Upper lobe of left lung (tissue), 6 donors: Measurements from ENCODE around the gene USP36. TPM values are rescaled to one million over a fixed set of nuclear protein-coding genes. Genes with fewer than 3 reads are reported as not detected.

Source experiments
- ATAC-seq, 2 donors: fragments of 200-7000 bp; cut with Tn5 transposase; one replicate each; pipeline ENCODE4 v1.9.1; 2022; ENCODE audit warnings: mild to moderate bottlenecking in 2 of 2, moderate library complexity in 2 of 2; ENCODE audit not compliant: low FRiP score in 2 of 2
- DNase-seq, 2 donors: peaks; one replicate each; pipeline ENCODE4 v3.0.0-alpha.2; 2019 to 2020
- H3K27ac ChIP-seq, 4 donors: fragments of 200-600 bp; sonication (generic); one replicate each; pipeline ENCODE4 v1.5.1; 2016 to 2019
- H3K27me3 ChIP-seq, 4 donors: fragments of 200-600 bp; sonication (generic); one replicate each; pipeline ENCODE4 v1.5.1; 2017 to 2019
- H3K36me3 ChIP-seq, 4 donors: fragments of 200-600 bp; sonication (generic); one replicate each; pipeline ENCODE4 v1.5.1; 2016 to 2019
- H3K4me1 ChIP-seq, 4 donors: fragments of 200-600 bp; sonication (generic); one replicate each; pipeline ENCODE4 v1.5.1; 2018 to 2019
- H3K4me3 ChIP-seq, 4 donors: fragments of 200-600 bp; sonication (generic); one replicate each; pipeline ENCODE4 v1.5.1; 2017 to 2019; ENCODE audit warnings: mild to moderate bottlenecking in 2 of 4, moderate library complexity in 1 of 4
- H3K9me3 ChIP-seq, 4 donors: fragments of 200-600 bp; sonication (generic); one replicate each; pipeline ENCODE4 v1.5.1; 2018 to 2019
- EP300 ChIP-seq, 4 donors: sonication (generic); formaldehyde crosslinking; IDR thresholded peaks; one replicate each; pipeline ENCODE4 v1.5.1; 2017; ENCODE audit warnings: antibody characterized with exemption in 4 of 4, control low read depth in 2 of 4
- POLR2A ChIP-seq, 4 donors: fragments of 450-650 bp; IDR thresholded peaks; one replicate each; pipeline ENCODE4 v1.5.1; 2016 to 2017; ENCODE audit warnings: antibody characterized with exemption in 4 of 4, mild to moderate bottlenecking in 2 of 4
- POLR2AphosphoS5 ChIP-seq, 2 donors: sonication (generic); formaldehyde crosslinking; IDR thresholded peaks; one replicate each; pipeline ENCODE4 v1.5.1; 2017; ENCODE audit warnings: antibody characterized with exemption in 2 of 2
- WGBS, 2 donors: methylation state at CpG; one replicate each; pipeline ENCODE4 v1.1.5; 2017 to 2018; 5-methylcytosine and 5-hydroxymethylcytosine counted together
- total RNA-seq, 6 donors: library from RNA; depleted of rRNA in 4 of 6; stranded (reverse); fragments of >200 nt in 4 of 6; gene quantifications; one replicate each; pipeline versions ENCODE4 v1.1.0 to v1.2.1, GENCODE V29; 2016 to 2021
- TF ChIP-seq, protein P1 (sequence below), 6 experiments: fragments of 450-650 bp in 4 of 6; fragments of 200-600 bp in 2 of 6; sonication (generic) in 2 of 6; IDR thresholded peaks; one replicate each; pipeline ENCODE4 v1.5.1; 2016 to 2019; ENCODE audit warnings: antibody characterized with exemption in 6 of 6
- donor health status: DM: no; HTN: no; CAD: no; lungs with moderate emphysema.
- donor health status: DM: no; HTN: yes; CAD: no; lungs with severe emphysema.

USP36 gene
- total RNA-seq, 6 donors from 2014 or later, result 31.1 to 76.5 (median 55.4) TPM

DNA sequence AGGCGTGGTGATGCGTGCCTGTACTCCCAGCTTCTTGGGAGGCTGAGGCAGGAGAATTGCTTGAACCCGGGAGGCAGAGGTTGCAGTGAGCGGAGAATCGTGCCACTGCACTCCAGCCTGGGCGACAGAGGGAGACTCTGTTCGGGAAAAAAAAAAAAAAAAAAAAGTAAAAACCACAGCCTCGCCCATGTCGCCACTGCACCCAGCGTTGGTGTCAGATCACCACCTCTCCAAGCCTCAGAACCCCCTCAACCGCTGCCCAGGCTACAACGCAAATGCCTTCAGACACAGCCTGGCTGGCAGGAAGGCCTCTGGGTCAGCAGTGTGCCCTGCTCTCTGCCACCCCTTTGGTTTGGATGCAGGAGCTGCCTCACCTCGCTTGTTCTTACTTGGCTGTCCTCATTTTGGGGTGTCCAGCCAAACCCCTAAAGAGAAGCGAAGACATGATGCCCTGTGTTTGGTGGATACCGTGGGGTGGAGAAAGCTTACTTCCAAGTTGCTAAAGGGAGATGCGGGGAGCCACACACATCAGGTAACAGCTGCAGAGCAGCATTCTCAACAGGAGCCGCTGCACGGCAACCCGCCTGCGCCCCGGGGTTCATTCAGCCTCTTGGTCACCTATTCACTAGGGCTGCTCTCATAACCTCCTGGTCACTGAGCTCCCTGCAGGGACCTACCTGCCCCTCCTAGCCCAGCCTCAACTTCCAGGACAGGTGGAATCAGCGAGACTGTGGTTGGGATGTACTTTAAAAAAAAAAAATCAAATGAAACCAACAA, 45.6 kb downstream of the USP36 start:
- TF ChIP-seq, protein P1, sequence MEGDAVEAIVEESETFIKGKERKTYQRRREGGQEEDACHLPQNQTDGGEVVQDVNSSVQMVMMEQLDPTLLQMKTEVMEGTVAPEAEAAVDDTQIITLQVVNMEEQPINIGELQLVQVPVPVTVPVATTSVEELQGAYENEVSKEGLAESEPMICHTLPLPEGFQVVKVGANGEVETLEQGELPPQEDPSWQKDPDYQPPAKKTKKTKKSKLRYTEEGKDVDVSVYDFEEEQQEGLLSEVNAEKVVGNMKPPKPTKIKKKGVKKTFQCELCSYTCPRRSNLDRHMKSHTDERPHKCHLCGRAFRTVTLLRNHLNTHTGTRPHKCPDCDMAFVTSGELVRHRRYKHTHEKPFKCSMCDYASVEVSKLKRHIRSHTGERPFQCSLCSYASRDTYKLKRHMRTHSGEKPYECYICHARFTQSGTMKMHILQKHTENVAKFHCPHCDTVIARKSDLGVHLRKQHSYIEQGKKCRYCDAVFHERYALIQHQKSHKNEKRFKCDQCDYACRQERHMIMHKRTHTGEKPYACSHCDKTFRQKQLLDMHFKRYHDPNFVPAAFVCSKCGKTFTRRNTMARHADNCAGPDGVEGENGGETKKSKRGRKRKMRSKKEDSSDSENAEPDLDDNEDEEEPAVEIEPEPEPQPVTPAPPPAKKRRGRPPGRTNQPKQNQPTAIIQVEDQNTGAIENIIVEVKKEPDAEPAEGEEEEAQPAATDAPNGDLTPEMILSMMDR (IDR thresholded peaks at IDR 0.05), result no peak
- TF ChIP-seq POLR2A (IDR thresholded peaks at IDR 0.05) (no peak), EP300 (IDR thresholded peaks at IDR 0.05) (no peak), POLR2AphosphoS5 (IDR thresholded peaks at IDR 0.05) (no peak)
- Histone ChIP-seq H3K4me3 (no peak overlapping the region), H3K27ac (no peak overlapping the region), H3K27me3 (no peaks in the 10 kb centered on the region), H3K36me3 (peaks cover 4 to 72% (median 36%) of the 10 kb centered on the region in 4 donors), H3K4me1 (peaks cover 10 to 39% (median 28%) of the 10 kb centered on the region in 4 donors), H3K9me3 (no peaks in the 10 kb centered on the region)
- 81 to 87% methylated on average over 21 to 22 of the region's 22 CpGs for WGBS, 2 donors
- ATAC-seq (no peak), DNase-seq (no peak)

DNA sequence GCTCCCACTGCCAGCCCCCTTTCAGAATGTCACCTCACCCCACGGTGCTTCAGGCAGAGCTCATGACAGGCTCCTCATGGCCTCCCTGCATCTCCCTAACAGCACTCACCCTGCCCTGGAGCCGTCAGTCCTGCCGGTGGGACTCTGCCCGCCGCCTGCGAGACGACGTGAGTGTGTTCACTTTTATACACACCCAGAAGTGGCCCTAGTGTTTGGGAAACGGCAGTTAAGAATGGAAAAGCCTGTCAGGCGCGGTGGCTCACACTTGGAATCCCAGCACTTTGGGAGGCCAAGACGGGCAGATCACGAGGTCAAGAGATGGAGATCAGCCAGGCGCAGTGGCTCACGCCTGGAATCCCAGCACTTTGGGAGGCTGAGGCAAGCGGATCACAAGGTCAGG, 46.2 kb downstream of the USP36 start:
- WGBS, 2 donors, result 93% methylated on average over 13 to 16 of the region's 16 CpGs

DNA sequence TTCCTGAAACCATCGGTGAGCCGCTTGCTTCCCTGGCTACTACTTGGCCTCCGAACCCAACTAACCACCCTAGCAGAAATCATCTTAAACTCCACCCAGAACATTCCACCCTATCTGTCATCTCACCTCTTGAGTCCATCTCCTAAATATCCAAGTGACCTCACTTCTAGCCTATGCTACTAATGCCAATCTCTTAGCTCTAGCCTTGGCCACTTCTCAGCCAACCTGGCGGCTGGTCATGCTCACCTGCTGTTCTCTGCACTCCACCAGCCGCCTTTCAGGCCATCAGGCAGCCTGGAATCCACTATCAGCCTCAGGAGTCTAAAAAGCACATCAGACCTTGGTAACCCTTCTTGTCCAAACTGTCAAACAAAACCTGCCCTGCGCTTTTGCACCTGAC, 46.6 kb downstream of the USP36 start:
- H3K27me3 ChIP-seq, result no peaks in the 10 kb centered on the region
- peaks cover 4 to 61% (median 35%) of the 10 kb centered on the region in 4 donors for H3K36me3 ChIP-seq
- H3K27ac ChIP-seq, result peak overlapping the region in 1 of 4 donors; percentile 11
- no peaks in the 10 kb centered on the region for H3K9me3 ChIP-seq
- no peak for ATAC-seq
- TF ChIP-seq, protein P1 (IDR thresholded peaks at IDR 0.05), result no peak
- TF ChIP-seq POLR2AphosphoS5 (IDR thresholded peaks at IDR 0.05), result no peak
- TF ChIP-seq POLR2A (IDR thresholded peaks at IDR 0.05), result no peak
- TF ChIP-seq EP300 (IDR thresholded peaks at IDR 0.05), result no peak
- H3K4me3 ChIP-seq, result no peak overlapping the region
- no peak for DNase-seq
- 81 to 94% methylated on average over 6 of the region's 6 CpGs for WGBS, 2 donors
- H3K4me1 ChIP-seq, result peaks cover 21 to 49% (median 39%) of the 10 kb centered on the region in 4 donors

More for the DNA sequence above, 46.2 kb downstream of the USP36 start:
- DNase-seq (no peak), ATAC-seq (no peak)
- Histone ChIP-seq H3K4me3 (no peak overlapping the region), H3K9me3 (no peaks in the 10 kb centered on the region), H3K36me3 (peaks cover 4 to 65% (median 36%) of the 10 kb centered on the region in 4 donors), H3K27ac (peak overlapping the region in 1 of 4 donors; percentile 11), H3K4me1 (peaks cover 17 to 45% (median 35%) of the 10 kb centered on the region in 4 donors), H3K27me3 (no peaks in the 10 kb centered on the region)
- TF ChIP-seq, protein P1 (IDR thresholded peaks at IDR 0.05), result no peak
- TF ChIP-seq EP300 (IDR thresholded peaks at IDR 0.05) (no peak), POLR2AphosphoS5 (IDR thresholded peaks at IDR 0.05) (no peak), POLR2A (IDR thresholded peaks at IDR 0.05) (no peak)

DNA sequence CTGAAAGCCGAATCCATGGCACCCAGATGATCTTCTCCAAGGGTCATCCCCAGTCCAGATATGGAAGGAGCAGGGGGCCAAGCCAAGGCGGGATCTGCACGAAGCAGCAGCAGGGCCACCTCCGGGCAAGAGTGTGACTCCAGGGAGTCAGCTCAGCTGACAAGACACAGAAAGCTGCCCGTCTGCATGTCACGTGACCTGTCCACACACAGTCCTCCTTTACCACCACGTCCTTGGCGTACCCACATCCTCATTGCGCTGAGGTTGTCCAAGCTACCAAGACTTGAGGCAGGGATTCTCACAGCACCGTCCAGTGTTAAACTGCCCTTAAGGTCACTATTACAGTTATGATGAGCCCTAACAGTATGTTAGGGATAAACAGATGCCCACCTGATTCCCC, 47.2 kb downstream of the USP36 start:
- TF ChIP-seq POLR2AphosphoS5 (IDR thresholded peaks at IDR 0.05) (no peak), POLR2A (IDR thresholded peaks at IDR 0.05) (no peak), EP300 (IDR thresholded peaks at IDR 0.05) (no peak)
- TF ChIP-seq, protein P1 (IDR thresholded peaks at IDR 0.05), result no peak
- ATAC-seq, result no peak
- H3K9me3 ChIP-seq, result no peaks in the 10 kb centered on the region
- H3K36me3 ChIP-seq, result peaks cover 4 to 55% (median 32%) of the 10 kb centered on the region in 4 donors
- no peak overlapping the region for H3K27ac ChIP-seq
- H3K4me1 ChIP-seq, result peaks cover 26 to 51% (median 41%) of the 10 kb centered on the region in 4 donors
- DNase-seq, result no peak
- WGBS, 2 donors, result 81 to 90% methylated on average over 10 of the region's 10 CpGs
- no peaks in the 10 kb centered on the region for H3K27me3 ChIP-seq
- H3K4me3 ChIP-seq, result no peak overlapping the region
